Mucosa of stomach (tissue), 1 donor: ENCODE measurements around the gene ARSB.

Experiments
- H3K27me3 ChIP-seq: one replicate; pipeline ENCODE4 v1.7.0; 2013; ENCODE audit warnings: mild to moderate bottlenecking, low read length; ENCODE audit not compliant: control insufficient read depth, insufficient read depth
- H3K36me3 ChIP-seq: one replicate; pipeline ENCODE4 v1.7.0; 2013; ENCODE audit warnings: low read length; ENCODE audit not compliant: control insufficient read depth, insufficient read depth
- H3K4me1 ChIP-seq: one replicate; pipeline ENCODE4 v1.7.0; 2013; ENCODE audit warnings: mild to moderate bottlenecking, low read length; ENCODE audit not compliant: control insufficient read depth, insufficient read depth
- H3K4me3 ChIP-seq: one replicate; pipeline ENCODE4 v1.7.0; 2013; ENCODE audit warnings: low read length
- H3K9ac ChIP-seq: one replicate; pipeline ENCODE4 v1.7.0; 2013; ENCODE audit warnings: mild to moderate bottlenecking, low read length, moderate library complexity
- H3K9me3 ChIP-seq: one replicate; pipeline ENCODE4 v1.7.0; 2013; ENCODE audit warnings: mild to moderate bottlenecking, low read length, moderate library complexity; ENCODE audit not compliant: control insufficient read depth
- donor health status: Pancreatic carcinoma.

The ARSB gene

GRCh38 chr5:78791501-78792100 is 193.5 kb downstream of the ARSB start:
- no peaks in the 10 kb centered on the region for H3K36me3 ChIP-seq
- no peak overlapping the region for H3K9ac ChIP-seq
- peaks cover 7% of the 10 kb centered on the region for H3K4me1 ChIP-seq
- H3K4me3 ChIP-seq = no peak overlapping the region
- H3K9me3 ChIP-seq = no peaks in the 10 kb centered on the region
- H3K27me3 ChIP-seq = no peaks in the 10 kb centered on the region

DNA sequence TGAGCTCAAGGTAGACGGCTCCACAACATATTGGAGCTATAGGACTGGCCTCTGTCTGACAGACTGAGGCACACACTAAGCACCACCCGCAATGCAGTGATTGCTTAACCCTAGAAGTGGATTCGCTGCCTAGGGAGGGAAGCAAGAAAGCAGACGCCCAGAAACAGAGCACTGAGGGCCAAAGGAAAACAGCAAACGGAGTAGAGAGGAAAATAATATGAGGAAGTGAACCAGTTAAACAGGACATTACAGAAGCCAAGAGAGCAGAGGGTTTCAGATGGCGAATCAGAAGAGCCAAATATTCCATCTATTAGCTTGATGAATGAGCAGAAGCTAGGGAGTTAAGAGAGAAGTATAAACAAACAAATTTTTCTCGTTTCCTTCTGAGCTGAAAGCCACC is 197.3 kb downstream of the ARSB start:
- H3K4me1 ChIP-seq = no peaks in the 10 kb centered on the region
- no peaks in the 10 kb centered on the region for H3K27me3 ChIP-seq
- no peaks in the 10 kb centered on the region for H3K9me3 ChIP-seq
- no peaks in the 10 kb centered on the region for H3K36me3 ChIP-seq
- H3K4me3 ChIP-seq = no peak overlapping the region
- H3K9ac ChIP-seq = no peak overlapping the region

DNA sequence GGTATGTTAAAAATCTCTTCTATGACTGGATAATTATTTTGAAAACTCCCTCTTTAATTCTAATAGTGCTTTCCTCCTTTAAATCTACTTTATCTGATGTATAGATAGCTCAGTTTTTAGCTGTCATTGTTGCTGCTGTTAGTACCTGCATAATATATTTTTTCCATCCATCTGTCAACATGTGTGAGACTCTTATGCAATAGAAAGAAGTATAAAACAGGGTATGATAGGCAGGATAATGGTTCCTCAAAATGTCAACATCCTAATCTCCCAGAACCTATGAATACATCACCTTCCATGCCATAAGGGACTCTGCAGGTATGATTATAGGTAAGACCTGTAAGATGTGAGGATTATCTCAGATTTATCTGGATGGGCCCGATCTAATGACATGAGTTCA is 199.7 kb downstream of the ARSB start:
- Histone ChIP-seq H3K9me3 (no peaks in the 10 kb centered on the region), H3K27me3 (no peaks in the 10 kb centered on the region), H3K4me1 (no peaks in the 10 kb centered on the region), H3K9ac (no peak overlapping the region), H3K4me3 (no peak overlapping the region), H3K36me3 (no peaks in the 10 kb centered on the region)

DNA sequence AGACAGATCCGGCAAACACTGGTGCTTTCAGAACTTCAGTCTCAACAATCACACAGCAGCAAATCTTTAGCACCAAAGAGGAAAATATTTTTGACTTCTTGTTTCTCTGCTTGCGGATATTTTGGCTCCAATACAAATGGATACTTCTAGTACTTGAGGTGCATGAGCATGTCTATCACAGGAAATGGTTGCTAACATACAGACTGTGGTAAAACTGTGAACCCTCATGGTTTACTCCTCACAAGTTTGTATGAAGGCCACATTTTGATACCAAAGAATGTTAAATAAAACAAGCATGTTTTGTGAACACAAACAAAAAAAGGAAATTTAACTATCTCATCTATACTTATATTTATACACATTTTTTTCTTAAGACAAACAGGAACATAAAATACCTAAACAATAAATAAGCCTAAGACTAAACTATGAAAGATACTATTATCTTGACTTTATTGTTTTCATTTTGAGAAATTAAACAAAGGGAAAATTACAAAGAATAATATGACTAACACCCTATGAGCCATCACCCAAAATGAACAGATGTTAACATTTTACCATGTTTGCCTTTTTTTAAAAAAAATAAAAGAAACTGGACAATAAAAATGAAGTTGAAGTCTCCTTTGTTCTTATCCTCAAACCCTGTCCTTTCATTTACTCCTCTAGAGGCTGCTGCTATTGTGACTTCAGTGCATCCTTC is 201.5 kb downstream of the ARSB start:
- Histone ChIP-seq H3K27me3 (no peaks in the 10 kb centered on the region), H3K4me3 (no peak overlapping the region), H3K36me3 (no peaks in the 10 kb centered on the region), H3K9ac (no peak overlapping the region), H3K4me1 (no peaks in the 10 kb centered on the region), H3K9me3 (no peaks in the 10 kb centered on the region)

- no peaks in the 10 kb centered on the region for H3K36me3 ChIP-seq
- no peaks in the 10 kb centered on the region for H3K27me3 ChIP-seq
- H3K4me1 ChIP-seq = no peaks in the 10 kb centered on the region
- H3K9ac ChIP-seq = no peak overlapping the region
- no peak overlapping the region for H3K4me3 ChIP-seq
- no peaks in the 10 kb centered on the region for H3K9me3 ChIP-seq
Measured at GRCh38 chr5:78782728-78783127, 202.4 kb downstream of the ARSB start.

GRCh38 chr5:78781611-78782286 is 203.4 kb downstream of the ARSB start:
- H3K27me3 ChIP-seq = no peaks in the 10 kb centered on the region
- no peak overlapping the region for H3K4me3 ChIP-seq
- H3K36me3 ChIP-seq = no peaks in the 10 kb centered on the region
- no peaks in the 10 kb centered on the region for H3K9me3 ChIP-seq
- H3K9ac ChIP-seq = no peak overlapping the region
- no peaks in the 10 kb centered on the region for H3K4me1 ChIP-seq

GRCh38 chr5:78779771-78780616 is 205.1 kb downstream of the ARSB start:
- Histone ChIP-seq H3K4me1 (no peaks in the 10 kb centered on the region), H3K9me3 (no peaks in the 10 kb centered on the region), H3K36me3 (no peaks in the 10 kb centered on the region), H3K4me3 (no peak overlapping the region), H3K27me3 (no peaks in the 10 kb centered on the region), H3K9ac (no peak overlapping the region)

GRCh38 chr5:78779262-78779661 is 205.8 kb downstream of the ARSB start:
- H3K4me3 ChIP-seq = no peak overlapping the region
- no peaks in the 10 kb centered on the region for H3K36me3 ChIP-seq
- no peak overlapping the region for H3K9ac ChIP-seq
- no peaks in the 10 kb centered on the region for H3K9me3 ChIP-seq
- H3K4me1 ChIP-seq = no peaks in the 10 kb centered on the region
- H3K27me3 ChIP-seq = no peaks in the 10 kb centered on the region

GRCh38 chr5:78778538-78778937 is 206.6 kb downstream of the ARSB start:
- no peaks in the 10 kb centered on the region for H3K36me3 ChIP-seq
- H3K27me3 ChIP-seq = no peaks in the 10 kb centered on the region
- H3K9ac ChIP-seq = no peak overlapping the region
- H3K9me3 ChIP-seq = no peaks in the 10 kb centered on the region
- peaks cover 3% of the 10 kb centered on the region for H3K4me1 ChIP-seq
- no peak overlapping the region for H3K4me3 ChIP-seq

- peaks cover 6% of the 10 kb centered on the region for H3K4me1 ChIP-seq
- H3K36me3 ChIP-seq = no peaks in the 10 kb centered on the region
- H3K4me3 ChIP-seq = no peak overlapping the region
- no peaks in the 10 kb centered on the region for H3K9me3 ChIP-seq
- H3K27me3 ChIP-seq = no peaks in the 10 kb centered on the region
- no peak overlapping the region for H3K9ac ChIP-seq
Measured at GRCh38 chr5:78777901-78778300, 207.2 kb downstream of the ARSB start.

DNA sequence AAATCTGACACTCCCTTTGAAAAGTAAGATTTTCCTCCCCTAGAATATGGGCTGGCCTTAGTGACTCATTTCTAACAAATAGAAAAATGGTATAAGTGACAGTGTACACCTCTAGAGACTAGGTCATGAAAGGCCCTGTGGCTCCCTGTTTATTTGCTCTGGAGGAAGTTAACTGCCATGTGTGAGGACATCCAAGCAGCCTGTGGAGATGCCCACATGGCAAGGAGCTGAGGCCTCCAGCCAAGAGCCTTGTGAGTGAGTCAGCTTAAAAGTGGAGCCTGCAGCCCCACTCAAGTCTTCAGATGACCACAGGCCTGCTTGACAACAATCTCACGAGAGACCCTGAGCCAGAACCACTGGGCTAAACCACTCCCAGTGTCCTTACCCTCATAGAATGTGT is 208.5 kb downstream of the ARSB start:
- Histone ChIP-seq H3K4me3 (no peak overlapping the region), H3K36me3 (no peaks in the 10 kb centered on the region), H3K9ac (no peak overlapping the region), H3K4me1 (peaks cover 14% of the 10 kb centered on the region), H3K27me3 (no peaks in the 10 kb centered on the region), H3K9me3 (no peaks in the 10 kb centered on the region)

GRCh38 chr5:78773655-78774054 is 211.5 kb downstream of the ARSB start:
- H3K9ac ChIP-seq = no peak overlapping the region
- H3K36me3 ChIP-seq = no peaks in the 10 kb centered on the region

More at GRCh38 chr5:78773655-78774054, 211.5 kb downstream of the ARSB start:
- Histone ChIP-seq H3K9me3 (no peaks in the 10 kb centered on the region), H3K27me3 (no peaks in the 10 kb centered on the region), H3K4me3 (no peak overlapping the region), H3K4me1 (peaks cover 17% of the 10 kb centered on the region)
